Measurements from ENCODE around the gene PPP1R15B.

DNA sequence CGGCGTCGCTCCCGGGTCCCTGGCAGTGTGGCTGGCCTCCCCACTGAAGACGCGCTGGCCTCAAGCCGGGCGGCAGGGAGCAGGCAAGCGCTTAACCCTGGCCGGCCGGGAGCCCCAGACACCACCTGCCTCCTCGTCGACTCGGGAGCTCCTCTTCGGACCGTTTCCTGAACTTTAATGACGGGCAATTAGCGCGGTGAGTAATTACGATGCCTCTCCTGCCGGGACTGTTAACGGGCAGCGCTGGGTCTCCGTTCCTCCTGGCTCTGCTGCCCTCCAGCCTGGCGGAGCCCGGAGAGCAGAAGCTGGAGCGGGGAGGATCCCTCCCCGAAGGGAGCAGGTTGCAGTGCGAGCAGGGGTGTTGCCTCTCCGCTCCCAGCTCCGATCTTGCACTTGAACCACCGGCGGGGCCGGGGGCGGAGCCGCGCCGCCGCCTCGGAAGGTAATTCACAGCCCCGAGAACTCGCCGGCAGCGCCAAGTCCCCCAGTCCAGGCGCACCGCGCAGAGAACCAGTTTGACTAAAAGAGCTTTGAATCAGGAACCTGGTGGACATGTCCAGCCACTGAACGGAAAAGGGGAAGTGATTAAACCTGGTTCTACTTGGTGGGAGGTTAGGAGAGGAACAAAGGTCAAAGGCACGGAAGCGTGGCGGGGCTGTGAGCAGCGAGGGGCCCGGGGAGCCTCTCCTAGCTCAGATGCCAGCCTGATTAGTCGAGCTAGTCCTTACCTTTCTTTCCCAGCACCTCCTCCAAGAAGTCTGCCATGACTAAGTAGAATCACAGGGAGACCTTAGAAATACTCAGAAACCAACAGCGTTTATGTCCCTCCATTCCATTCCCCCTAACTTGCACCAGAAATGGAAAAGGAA is 33.6 kb downstream of the PPP1R15B start:
- TF ChIP-seq, protein P1, sequence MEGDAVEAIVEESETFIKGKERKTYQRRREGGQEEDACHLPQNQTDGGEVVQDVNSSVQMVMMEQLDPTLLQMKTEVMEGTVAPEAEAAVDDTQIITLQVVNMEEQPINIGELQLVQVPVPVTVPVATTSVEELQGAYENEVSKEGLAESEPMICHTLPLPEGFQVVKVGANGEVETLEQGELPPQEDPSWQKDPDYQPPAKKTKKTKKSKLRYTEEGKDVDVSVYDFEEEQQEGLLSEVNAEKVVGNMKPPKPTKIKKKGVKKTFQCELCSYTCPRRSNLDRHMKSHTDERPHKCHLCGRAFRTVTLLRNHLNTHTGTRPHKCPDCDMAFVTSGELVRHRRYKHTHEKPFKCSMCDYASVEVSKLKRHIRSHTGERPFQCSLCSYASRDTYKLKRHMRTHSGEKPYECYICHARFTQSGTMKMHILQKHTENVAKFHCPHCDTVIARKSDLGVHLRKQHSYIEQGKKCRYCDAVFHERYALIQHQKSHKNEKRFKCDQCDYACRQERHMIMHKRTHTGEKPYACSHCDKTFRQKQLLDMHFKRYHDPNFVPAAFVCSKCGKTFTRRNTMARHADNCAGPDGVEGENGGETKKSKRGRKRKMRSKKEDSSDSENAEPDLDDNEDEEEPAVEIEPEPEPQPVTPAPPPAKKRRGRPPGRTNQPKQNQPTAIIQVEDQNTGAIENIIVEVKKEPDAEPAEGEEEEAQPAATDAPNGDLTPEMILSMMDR (IDR thresholded peaks at IDR 0.05), result no peak
- no peak for TF ChIP-seq EZH2 (IDR thresholded peaks at IDR 0.05; ENCODE audit: borderline replicate concordance, insufficient read depth, low read depth, low read length, poor library complexity, severe bottlenecking)
